Measurements from ENCODE around the gene GLRX5. TPM values are rescaled to one million over a fixed set of nuclear protein-coding genes. Genes with fewer than 3 reads are reported as not detected.
A peak's percentile ranks its signal among the peaks of the same experiment; 100 is the strongest.

The GLRX5 gene
- total and polyA plus RNA-seq, 9 donors = 38.0 to 105 (median 42.9) TPM

GRCh38 chr14:95557291-95557690, 22.4 kb downstream of the GLRX5 start:
- 87 to 89% (median 89%) methylated on average over 11 of the region's 11 CpGs for WGBS, 3 donors
- Histone ChIP-seq H3K27ac (no peak overlapping the region), H3K36me3 (no peaks in the 10 kb centered on the region), H3K4me3 (no peak overlapping the region), H3K4me1 (ENCODE audit: insufficient read depth) (no peaks in the 10 kb centered on the region), H3K9me3 (no peaks in the 10 kb centered on the region), H3K27me3 (no peaks in the 10 kb centered on the region)
- intact Hi-C loops (cut with DNase I) = no loop called here
- no peak for TF ChIP-seq EP300 (IDR thresholded peaks at IDR 0.05)
- no peak for TF ChIP-seq CTCF (IDR thresholded peaks at IDR 0.05)
- no peak for TF ChIP-seq POLR2A (IDR thresholded peaks at IDR 0.05)
- no peak for DNase-seq

GRCh38 chr14:95557832-95558231, 23.0 kb downstream of the GLRX5 start:
- H3K4me1 ChIP-seq (ENCODE audit: insufficient read depth) = peaks cover under 1% of the 10 kb centered on the region
- no peak overlapping the region for H3K4me3 ChIP-seq
- no peaks in the 10 kb centered on the region for H3K9me3 ChIP-seq
- intact Hi-C loops (cut with DNase I) = no loop called here
- H3K36me3 ChIP-seq = no peaks in the 10 kb centered on the region
- TF ChIP-seq EP300 (IDR thresholded peaks at IDR 0.05) (no peak), POLR2A (IDR thresholded peaks at IDR 0.05) (no peak), CTCF (IDR thresholded peaks at IDR 0.05) (no peak)
- H3K27ac ChIP-seq = no peak overlapping the region
- WGBS, 3 donors = 13 to 30% (median 19%) methylated on average over 2 of the region's 2 CpGs
- no peaks in the 10 kb centered on the region for H3K27me3 ChIP-seq
- DNase-seq = no peak

GRCh38 chr14:95559203-95559602, 24.4 kb downstream of the GLRX5 start:
- intact Hi-C loops (cut with DNase I) = no loop called here
- no peaks in the 10 kb centered on the region for H3K36me3 ChIP-seq
- H3K4me3 ChIP-seq = no peak overlapping the region
- DNase-seq = no peak
- H3K27me3 ChIP-seq = no peaks in the 10 kb centered on the region
- H3K9me3 ChIP-seq = no peaks in the 10 kb centered on the region
- H3K4me1 ChIP-seq (ENCODE audit: insufficient read depth) = peaks cover 4% of the 10 kb centered on the region
- WGBS, 3 donors = 25 to 50% (median 44%) methylated on average over 6 of the region's 6 CpGs
- no peak for TF ChIP-seq EP300 (IDR thresholded peaks at IDR 0.05)
- no peak for TF ChIP-seq POLR2A (IDR thresholded peaks at IDR 0.05)
- no peak for TF ChIP-seq CTCF (IDR thresholded peaks at IDR 0.05)
- H3K27ac ChIP-seq = no peak overlapping the region

- Histone ChIP-seq H3K36me3 (no peaks in the 10 kb centered on the region), H3K4me3 (no peak overlapping the region), H3K27ac (no peak overlapping the region), H3K9me3 (no peaks in the 10 kb centered on the region), H3K4me1 (ENCODE audit: insufficient read depth) (peaks cover 4% of the 10 kb centered on the region), H3K27me3 (no peaks in the 10 kb centered on the region)
- intact Hi-C loops (cut with DNase I) = loop anchor here (5.0 to 10.0 kb wide), 8 partner anchors 121 to 714 kb away; no protein-coding TSS in a partner anchor
- DNase-seq = peak; percentile 88 to 93 (median 93)
- TF ChIP-seq CTCF (IDR thresholded peaks at IDR 0.05) (peak; percentile 92 to 97 (median 97)), POLR2A (IDR thresholded peaks at IDR 0.05) (no peak), EP300 (IDR thresholded peaks at IDR 0.05) (no peak)
- WGBS, 3 donors = 2 to 5% (median 2%) methylated on average over 14 of the region's 14 CpGs
Observed at GRCh38 chr14:95561001-95561412, 26.2 kb downstream of the GLRX5 start.
